GM23338 (cell line): ENCODE measurements around the gene RPS6KA5. TPM values are rescaled to one million over a fixed set of nuclear protein-coding genes. Genes with fewer than 3 reads are reported as not detected.

Experiments used
- ATAC-seq: fragments of 200-7000 bp; cut with Tn5 transposase; 3 replicates; pipeline ENCODE4 v1.9.1; 2020
- DNase-seq: peaks from one replicate; pipeline ENCODE4 v3.0.0-alpha.2; 2015; ENCODE audit warnings: low spot score
- H2AFZ ChIP-seq: fragments of 200-600 bp; sonication (generic); 2 replicates; pipeline ENCODE4 v1.8.0; 2016; ENCODE audit warnings: antibody characterized with exemption, mild to moderate bottlenecking, moderate library complexity
- H3F3A ChIP-seq: fragments of 200-600 bp; sonication (generic); replicated peaks from 2 replicates; pipeline ENCODE4 v1.8.0; 2017; ENCODE audit warnings: antibody characterized with exemption, mixed run types, low read depth
- H3K27ac ChIP-seq: fragments of 200-600 bp; sonication (generic); 2 replicates; pipeline ENCODE4 v1.6.1; 2016; ENCODE audit warnings: low read depth
- H3K27me3 ChIP-seq: fragments of 200-600 bp; sonication (generic); 2 replicates; pipeline ENCODE4 v1.8.0; 2016; ENCODE audit warnings: mild to moderate bottlenecking, mixed run types, moderate library complexity; ENCODE audit not compliant: insufficient read depth
- H3K36me3 ChIP-seq: fragments of 200-600 bp; sonication (generic); 2 replicates; pipeline ENCODE4 v1.8.0; 2016; ENCODE audit warnings: mild to moderate bottlenecking; ENCODE audit not compliant: insufficient read depth
- H3K4me1 ChIP-seq: fragments of 200-600 bp; sonication (generic); 2 replicates; pipeline ENCODE4 v1.8.0; 2016; ENCODE audit warnings: mild to moderate bottlenecking, moderate library complexity; ENCODE audit not compliant: insufficient read depth
- H3K4me2 ChIP-seq: fragments of 200-600 bp; sonication (generic); 2 replicates; pipeline ENCODE4 v1.7.1; 2017; ENCODE audit warnings: mixed run types
- H3K4me3 ChIP-seq: fragments of 200-600 bp; sonication (generic); 2 replicates; pipeline ENCODE4 v1.6.1; 2016; ENCODE audit warnings: mixed run types
- H3K79me2 ChIP-seq: fragments of 200-600 bp; sonication (generic); replicated peaks from 2 replicates; pipeline ENCODE4 v1.8.0; 2017; ENCODE audit warnings: mild to moderate bottlenecking; ENCODE audit not compliant: insufficient read depth
- H3K9me2 ChIP-seq: fragments of 200-600 bp; sonication (generic); 2 replicates; pipeline ENCODE4 v1.8.0; 2017; ENCODE audit not compliant: insufficient read depth
- H4K20me1 ChIP-seq: fragments of 200-600 bp; sonication (generic); replicated peaks from 2 replicates; pipeline ENCODE4 v1.8.0; 2017; ENCODE audit warnings: mild to moderate bottlenecking; ENCODE audit not compliant: insufficient read depth
- H3K27ac Mint-ChIP-seq: 2 replicates; pipeline ENCODE4 v1.8.0; 2020; ENCODE audit warnings: inconsistent platforms, mild to moderate bottlenecking, moderate library complexity, mixed read lengths
- H3K27me3 Mint-ChIP-seq: 3 replicates; pipeline ENCODE4 v1.8.0; 2022; ENCODE audit warnings: low read depth, mild to moderate bottlenecking, moderate library complexity, mixed read lengths, inconsistent platforms; ENCODE audit not compliant: insufficient read depth, poor library complexity
- H3K36me3 Mint-ChIP-seq: 3 replicates; pipeline ENCODE4 v1.8.0; 2021; ENCODE audit warnings: low read depth, mild to moderate bottlenecking, inconsistent platforms, moderate library complexity, mixed read lengths
- H3K4me1 Mint-ChIP-seq: 3 replicates; pipeline ENCODE4 v1.8.0; 2020; ENCODE audit warnings: mild to moderate bottlenecking, inconsistent platforms, mixed read lengths
- H3K4me3 Mint-ChIP-seq: 3 replicates; pipeline ENCODE4 v1.8.0; 2021; ENCODE audit warnings: moderate library complexity, mild to moderate bottlenecking, inconsistent platforms, mixed read lengths
- H3K9me3 Mint-ChIP-seq: 3 replicates; pipeline ENCODE4 v1.8.0; 2020; ENCODE audit warnings: moderate library complexity, mild to moderate bottlenecking, inconsistent platforms, mixed read lengths
- CREB1 ChIP-seq: fragments of 250-450 bp; sonication (Bioruptor Pico); IDR thresholded peaks from 2 replicates; pipeline ENCODE4 v1.5.0; 2020; ENCODE audit warnings: low read depth, mild to moderate bottlenecking, moderate library complexity
- CTCF ChIP-seq, 2 experiments: fragments of 200-600 bp in 1 of 2; sonication (generic) in 1 of 2; conservative IDR thresholded peaks; 2 replicates each; pipeline versions ENCODE4 v1.5.1 to v1.6.1; 2016 to 2017; ENCODE audit warnings: antibody characterized with exemption in 2 of 2, low read depth in 2 of 2, mild to moderate bottlenecking in 2 of 2, moderate library complexity in 1 of 2
- ETS1 ChIP-seq: IDR thresholded peaks from 2 replicates; pipeline ENCODE4 v1.6.1; 2016; ENCODE audit warnings: antibody characterized with exemption
- EZH2phosphoT487 ChIP-seq: fragments of 200-600 bp; sonication (generic); IDR thresholded peaks from one replicate; pipeline ENCODE4 v1.8.1; 2018; ENCODE audit warnings: antibody characterized with exemption; ENCODE audit not compliant: unreplicated experiment
- JUNB ChIP-seq: IDR thresholded peaks from one replicate; pipeline ENCODE4 v1.6.1; 2016; ENCODE audit warnings: antibody characterized with exemption; ENCODE audit not compliant: unreplicated experiment
- NANOG ChIP-seq: IDR thresholded peaks from 2 replicates; pipeline ENCODE4 v1.6.1; 2016; ENCODE audit warnings: antibody characterized with exemption, borderline replicate concordance
- POLR2AphosphoS5 ChIP-seq: IDR thresholded peaks from 2 replicates; pipeline ENCODE4 v1.6.1; 2016; ENCODE audit warnings: antibody characterized with exemption, low read depth
- REST ChIP-seq: IDR thresholded peaks from one replicate; pipeline ENCODE4 v1.6.1; 2018; ENCODE audit warnings: antibody characterized with exemption; ENCODE audit not compliant: unreplicated experiment
- STAT1 ChIP-seq: IDR thresholded peaks from one replicate; pipeline ENCODE4 v1.6.1; 2016; ENCODE audit warnings: antibody characterized with exemption; ENCODE audit not compliant: unreplicated experiment
- ZNF114 ChIP-seq: fragments of 250-450 bp; sonication (Bioruptor Pico); IDR thresholded peaks from 2 replicates; pipeline ENCODE4 v1.5.0; 2020; ENCODE audit warnings: mild to moderate bottlenecking, moderate library complexity
- ZNF331 ChIP-seq: fragments of 250-450 bp; sonication (Bioruptor Pico); IDR thresholded peaks from 2 replicates; pipeline ENCODE4 v1.5.0; 2020; ENCODE audit warnings: low read depth, mild to moderate bottlenecking, moderate library complexity
- polyA plus RNA-seq: library from polyadenylated mRNA; unstranded; fragments of >200 nt; fragmentation: Nextera tagmentation; extraction: Ambion mirVana; gene quantifications from 2 replicates; pipeline ENCODE4 v1.2.1, GENCODE V29; 2016
- total RNA-seq: library from RNA; depleted of rRNA; stranded (reverse); fragments of >200 nt; shearing (Covaris generic); gene quantifications from 2 replicates; pipeline ENCODE4 v1.2.3, GENCODE V29; 2014

The RPS6KA5 gene
- total and polyA plus RNA-seq, 2 experiments from 2014 or later, result 2.1 to 2.4 TPM

GRCh38 chr14:91068642-91069041 is 8.2 kb upstream of the RPS6KA5 start (continued):
- TF ChIP-seq EZH2phosphoT487, result no peak
- no peak for TF ChIP-seq CREB1
- TF ChIP-seq ETS1, result no peak
- TF ChIP-seq ZNF331 (CRISPR knock-in tag), result no peak
- TF ChIP-seq STAT1, result no peak
- no peak for TF ChIP-seq POLR2AphosphoS5
- no peak for TF ChIP-seq ZNF114 (CRISPR knock-in tag)
- TF ChIP-seq NANOG, result no peak
- no peak for TF ChIP-seq REST
- TF ChIP-seq JUNB, result no peak

- Histone ChIP-seq H3K4me3 (no peak overlapping the region), H3K27me3 (no peaks in the 10 kb centered on the region), H3K4me2 (no peak overlapping the region), H3K9me2 (no peaks in the 10 kb centered on the region), H3K79me2 (no peaks in the 10 kb centered on the region), H3K4me1 (no peaks in the 10 kb centered on the region), H3K27ac (no peak overlapping the region), H3K36me3 (no peaks in the 10 kb centered on the region), H4K20me1 (no peaks in the 10 kb centered on the region), H3F3A (no peaks in the 10 kb centered on the region), H2AFZ (no peak overlapping the region)
- Mint-ChIP-seq H3K27ac (no peak overlapping the region), H3K36me3 (no peaks in the 10 kb centered on the region), H3K27me3 (no peaks in the 10 kb centered on the region), H3K4me1 (no peaks in the 10 kb centered on the region), H3K9me3 (no peaks in the 10 kb centered on the region; the same call in 2 of the 3 replicates), H3K4me3 (no peak overlapping the region)
- ATAC-seq (no peak), DNase-seq (no peak)
- TF ChIP-seq POLR2AphosphoS5, result no peak
- TF ChIP-seq ETS1, result no peak
- no peak for TF ChIP-seq ZNF114 (CRISPR knock-in tag)
- TF ChIP-seq REST, result no peak
- no peak for TF ChIP-seq EZH2phosphoT487
- TF ChIP-seq CTCF (conservative IDR thresholded peaks at IDR 0.05; ENCODE audit: low read depth in 2 of 2), result no peak
- TF ChIP-seq STAT1, result no peak
Observed at GRCh38 chr14:91067186-91067585, 6.7 kb upstream of the RPS6KA5 start.
